ENCODE measurements around the gene RACGAP1.
"Not testable (repeated sequence)": the region's sequence is repeated elsewhere in the genome, so short reads cannot be mapped to it uniquely, and the experiment has no call there.

RACGAP1 gene

GRCh38 chr12:50005175-50005574 is 20.1 kb downstream of the RACGAP1 start:
- Mint-ChIP-seq H3K27ac (no peak overlapping the region), H3K4me1 (peaks cover 2% of the 10 kb centered on the region), H3K27me3 (no peaks in the 10 kb centered on the region), H3K36me3 (peaks cover 5% of the 10 kb centered on the region), H3K9me3 (no peaks in the 10 kb centered on the region), H3K4me3 (no peak overlapping the region)
- DNase-seq (ENCODE audit: low spot score in 2 of 2) (no peak), ATAC-seq (ENCODE audit: low read depth) (no peak)

- Mint-ChIP-seq H3K27ac (no peak overlapping the region), H3K4me1 (peaks cover 2% of the 10 kb centered on the region), H3K9me3 (no peaks in the 10 kb centered on the region), H3K4me3 (no peak overlapping the region), H3K36me3 (peaks cover 5% of the 10 kb centered on the region), H3K27me3 (no peaks in the 10 kb centered on the region)
- ATAC-seq (ENCODE audit: low read depth) (no peak), DNase-seq (ENCODE audit: low spot score in 2 of 2) (no peak)
Measured at GRCh38 chr12:50004696-50005095, 20.6 kb downstream of the RACGAP1 start.

GRCh38 chr12:50003595-50003994 is 21.7 kb downstream of the RACGAP1 start:
- ATAC-seq (ENCODE audit: low read depth) = no peak
- Mint-ChIP-seq H3K4me3 (no peak overlapping the region), H3K36me3 (peaks cover 6% of the 10 kb centered on the region), H3K27me3 (no peaks in the 10 kb centered on the region), H3K27ac (no peak overlapping the region), H3K4me1 (peaks cover 2% of the 10 kb centered on the region), H3K9me3 (no peaks in the 10 kb centered on the region)
- no peak for DNase-seq (ENCODE audit: low spot score in 2 of 2)

GRCh38 chr12:49998453-49998852 is 26.8 kb downstream of the RACGAP1 start:
- Mint-ChIP-seq H3K4me3 (no peak overlapping the region), H3K36me3 (peaks cover 23% of the 10 kb centered on the region), H3K27ac (no peak overlapping the region), H3K27me3 (no peaks in the 10 kb centered on the region), H3K9me3 (no peaks in the 10 kb centered on the region), H3K4me1 (no peaks in the 10 kb centered on the region)
- ATAC-seq (ENCODE audit: low read depth) (no peak), DNase-seq (ENCODE audit: low spot score in 2 of 2) (no peak)

DNA sequence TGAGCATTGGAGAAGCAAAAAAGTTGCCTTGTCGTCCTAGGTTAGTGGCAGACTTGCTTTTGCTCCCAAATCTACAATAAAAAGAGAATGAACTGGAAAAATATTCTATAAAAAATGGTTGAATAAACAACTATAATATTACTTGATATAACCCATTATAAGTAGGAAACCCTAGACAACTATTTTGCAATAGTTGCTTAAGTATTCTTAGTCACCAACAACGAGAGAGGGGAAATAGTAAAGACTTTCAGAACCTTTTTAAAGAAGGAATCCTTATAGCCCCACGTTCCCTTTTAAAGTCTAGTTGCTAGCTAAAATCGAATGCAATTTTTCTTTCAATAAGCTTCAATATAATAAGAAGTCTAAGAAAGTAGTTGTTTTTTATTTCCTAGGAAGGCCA is 35.0 kb downstream of the RACGAP1 start:
- peaks cover 18% of the 10 kb centered on the region for H3K36me3 Mint-ChIP-seq

DNA sequence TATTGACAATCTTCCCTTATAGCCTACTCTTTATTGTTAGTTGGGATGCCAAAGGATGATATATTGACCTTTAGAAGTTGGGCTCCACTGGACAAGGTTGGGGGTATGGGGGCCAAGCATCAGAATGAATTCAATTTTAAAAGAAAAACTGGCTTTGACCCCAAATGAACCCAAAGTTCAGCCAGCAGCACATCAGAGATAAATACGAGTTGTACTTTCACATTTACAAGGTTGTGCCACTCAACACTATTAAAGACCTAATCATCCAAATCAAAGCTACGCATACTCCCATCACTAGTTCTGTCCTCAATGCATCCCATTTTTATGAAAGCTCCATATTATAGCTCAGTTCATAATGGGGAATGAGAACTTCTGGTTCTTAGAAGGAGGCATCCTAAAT is 35.9 kb downstream of the RACGAP1 start:
- H3K27ac Mint-ChIP-seq; H3K4me1 Mint-ChIP-seq; H3K27me3 Mint-ChIP-seq; H3K9me3 Mint-ChIP-seq; DNase-seq (ENCODE audit: low spot score in 2 of 2); ATAC-seq (ENCODE audit: low read depth); H3K4me3 Mint-ChIP-seq: not testable (repeated sequence)
- H3K36me3 Mint-ChIP-seq = peaks cover 12% of the 10 kb centered on the region

More for the DNA sequence above, 35.0 kb downstream of the RACGAP1 start:
- Mint-ChIP-seq H3K4me3 (no peak overlapping the region), H3K9me3 (no peaks in the 10 kb centered on the region), H3K27ac (no peak overlapping the region), H3K4me1 (peaks cover under 1% of the 10 kb centered on the region), H3K27me3 (no peaks in the 10 kb centered on the region)
- DNase-seq (ENCODE audit: low spot score in 2 of 2) (no peak), ATAC-seq (ENCODE audit: low read depth) (no peak)

DNA sequence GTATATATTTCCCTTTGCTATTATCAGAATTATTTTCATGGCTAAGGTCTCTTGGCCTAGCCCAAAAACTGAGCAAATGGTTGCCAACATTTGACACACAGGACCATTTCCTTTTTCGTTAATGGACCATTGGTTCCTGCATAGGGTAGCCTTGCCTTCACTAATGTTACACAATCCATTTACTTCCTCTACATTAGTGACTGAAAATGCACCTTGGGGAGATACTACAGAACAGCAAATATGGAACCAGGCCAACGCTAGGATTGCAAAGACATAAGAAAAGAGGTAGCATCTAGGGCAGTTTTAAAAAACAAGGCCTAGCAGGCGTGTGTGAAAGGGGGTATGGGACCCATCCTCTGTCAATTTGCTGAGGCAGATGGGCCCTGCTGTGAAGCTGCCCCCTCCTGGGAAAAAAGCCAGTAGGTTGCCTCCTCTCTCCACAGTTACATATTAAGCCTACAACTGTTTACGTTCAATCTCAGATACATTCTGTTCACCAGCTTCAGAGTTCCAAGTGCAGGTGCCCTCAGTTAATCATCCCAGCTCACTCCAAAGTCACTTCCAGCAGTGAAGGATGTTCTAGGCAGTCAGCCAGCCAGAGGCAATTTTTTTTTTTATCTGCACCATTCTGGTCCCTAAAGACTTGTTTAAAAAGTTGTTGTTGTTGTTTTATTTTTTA is 37.5 kb downstream of the RACGAP1 start:
- ATAC-seq (ENCODE audit: low read depth) (no peak), DNase-seq (ENCODE audit: low spot score in 2 of 2) (no peak)
- no peak overlapping the region for H3K27ac Mint-ChIP-seq
- H3K9me3 Mint-ChIP-seq = no peaks in the 10 kb centered on the region
- H3K36me3 Mint-ChIP-seq = peaks cover 2% of the 10 kb centered on the region
- peaks cover 3% of the 10 kb centered on the region for H3K4me1 Mint-ChIP-seq
- H3K27me3 Mint-ChIP-seq = no peaks in the 10 kb centered on the region
- no peak overlapping the region for H3K4me3 Mint-ChIP-seq

GRCh38 chr12:49986476-49986875 is 38.8 kb downstream of the RACGAP1 start:
- H3K4me3 Mint-ChIP-seq; H3K9me3 Mint-ChIP-seq; H3K27me3 Mint-ChIP-seq; H3K36me3 Mint-ChIP-seq; ATAC-seq (ENCODE audit: low read depth); H3K4me1 Mint-ChIP-seq; DNase-seq (ENCODE audit: low spot score in 2 of 2); H3K27ac Mint-ChIP-seq: not testable (repeated sequence)

DNA sequence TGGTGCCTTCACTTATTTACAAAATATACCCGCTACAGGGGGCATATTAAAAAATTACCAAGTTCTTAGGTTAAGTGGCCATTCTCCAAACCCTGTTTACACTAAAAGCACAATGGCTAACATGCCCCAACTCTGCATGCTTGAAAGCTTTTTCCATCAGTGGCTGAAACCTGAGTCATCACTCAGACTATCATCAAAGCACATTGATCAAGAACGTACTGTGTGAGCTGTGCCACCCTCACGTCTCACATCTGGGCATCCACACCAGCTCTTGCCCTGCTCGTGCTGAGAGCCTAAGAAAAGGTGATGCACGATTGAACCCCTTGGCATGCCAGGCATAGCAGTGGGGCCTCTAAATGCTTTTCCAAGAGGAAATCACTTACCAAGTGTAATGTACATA is 39.3 kb downstream of the RACGAP1 start:
- no peak for ATAC-seq (ENCODE audit: low read depth)
- DNase-seq (ENCODE audit: low spot score in 2 of 2) = no peak
- Mint-ChIP-seq H3K4me3 (no peak overlapping the region), H3K27ac (no peak overlapping the region), H3K9me3 (no peaks in the 10 kb centered on the region), H3K27me3 (no peaks in the 10 kb centered on the region), H3K36me3 (peaks cover 2% of the 10 kb centered on the region), H3K4me1 (peaks cover 3% of the 10 kb centered on the region)

DNA sequence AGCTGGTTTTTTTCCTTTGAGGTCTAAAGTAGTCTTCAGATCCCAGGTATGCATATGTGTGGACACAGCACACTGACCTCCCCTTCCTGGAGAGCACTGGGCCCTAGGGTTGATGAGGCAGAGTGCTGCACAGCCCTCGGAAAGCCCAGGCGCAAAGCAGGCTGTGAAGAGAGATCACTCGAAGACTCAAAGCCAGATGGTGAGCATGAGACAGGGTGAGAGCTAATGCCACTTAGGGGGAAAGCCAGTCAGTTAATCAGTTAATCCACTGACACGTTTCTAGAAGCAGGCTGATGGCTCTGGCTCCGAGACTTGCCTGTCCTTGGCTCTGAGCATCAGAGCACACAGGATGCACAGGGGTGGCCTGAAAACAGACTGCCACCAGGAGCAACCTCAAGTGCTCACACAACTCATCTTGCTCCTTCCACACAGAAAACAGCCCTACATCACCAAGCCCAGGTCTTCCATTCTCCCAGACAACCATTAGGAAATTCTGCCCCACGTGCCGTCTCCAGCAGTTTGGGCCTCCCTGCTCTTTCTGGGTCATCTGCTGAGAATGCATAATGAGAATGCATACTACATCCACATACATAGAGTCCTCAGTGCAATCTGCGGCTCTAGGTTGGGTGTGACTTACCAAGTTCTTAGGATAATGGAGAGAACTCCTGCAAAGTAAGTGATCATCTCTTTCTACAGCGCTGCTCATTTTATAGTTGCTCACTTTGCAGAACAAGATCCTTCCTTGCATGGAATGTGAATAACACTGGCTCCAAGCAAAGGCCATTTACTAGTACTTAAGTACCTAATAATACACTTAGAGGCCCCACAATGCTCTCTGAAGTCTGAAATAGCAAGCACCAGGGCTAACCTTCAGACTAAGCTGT is 40.6 kb downstream of the RACGAP1 start:
- H3K9me3 Mint-ChIP-seq = no peaks in the 10 kb centered on the region
- ATAC-seq (ENCODE audit: low read depth) (no peak), DNase-seq (ENCODE audit: low spot score in 2 of 2) (no peak)
- peaks cover 3% of the 10 kb centered on the region for H3K4me1 Mint-ChIP-seq
- H3K4me3 Mint-ChIP-seq = no peak overlapping the region
- peaks cover 2% of the 10 kb centered on the region for H3K36me3 Mint-ChIP-seq
- no peak overlapping the region for H3K27ac Mint-ChIP-seq
- no peaks in the 10 kb centered on the region for H3K27me3 Mint-ChIP-seq

DNA sequence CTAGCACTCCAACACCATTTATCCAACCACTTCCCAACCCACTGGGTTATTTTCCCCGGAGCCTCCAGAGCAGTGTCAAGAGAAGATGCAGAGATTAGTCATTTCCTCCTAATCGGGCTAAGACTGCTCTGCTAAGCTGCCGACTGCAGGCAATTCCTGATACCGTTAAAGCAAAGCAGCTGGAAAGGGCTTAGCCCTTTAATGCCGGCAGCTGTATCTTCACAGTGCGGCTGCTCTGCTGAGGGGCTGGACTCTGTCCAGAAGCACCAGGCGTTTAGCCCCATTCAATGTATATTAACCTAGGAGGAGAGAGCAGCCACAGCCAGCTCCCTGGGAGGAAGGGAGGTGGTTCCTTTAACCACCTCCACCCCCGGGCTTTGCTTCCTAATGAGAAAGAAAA is 41.4 kb downstream of the RACGAP1 start:
- no peak overlapping the region for H3K4me3 Mint-ChIP-seq
- H3K27me3 Mint-ChIP-seq = no peaks in the 10 kb centered on the region
- H3K9me3 Mint-ChIP-seq = no peaks in the 10 kb centered on the region
- no peak for DNase-seq (ENCODE audit: low spot score in 2 of 2)
- H3K36me3 Mint-ChIP-seq = peaks cover 2% of the 10 kb centered on the region
- H3K27ac Mint-ChIP-seq = no peak overlapping the region
- no peak for ATAC-seq (ENCODE audit: low read depth)
- H3K4me1 Mint-ChIP-seq = peaks cover 3% of the 10 kb centered on the region

DNA sequence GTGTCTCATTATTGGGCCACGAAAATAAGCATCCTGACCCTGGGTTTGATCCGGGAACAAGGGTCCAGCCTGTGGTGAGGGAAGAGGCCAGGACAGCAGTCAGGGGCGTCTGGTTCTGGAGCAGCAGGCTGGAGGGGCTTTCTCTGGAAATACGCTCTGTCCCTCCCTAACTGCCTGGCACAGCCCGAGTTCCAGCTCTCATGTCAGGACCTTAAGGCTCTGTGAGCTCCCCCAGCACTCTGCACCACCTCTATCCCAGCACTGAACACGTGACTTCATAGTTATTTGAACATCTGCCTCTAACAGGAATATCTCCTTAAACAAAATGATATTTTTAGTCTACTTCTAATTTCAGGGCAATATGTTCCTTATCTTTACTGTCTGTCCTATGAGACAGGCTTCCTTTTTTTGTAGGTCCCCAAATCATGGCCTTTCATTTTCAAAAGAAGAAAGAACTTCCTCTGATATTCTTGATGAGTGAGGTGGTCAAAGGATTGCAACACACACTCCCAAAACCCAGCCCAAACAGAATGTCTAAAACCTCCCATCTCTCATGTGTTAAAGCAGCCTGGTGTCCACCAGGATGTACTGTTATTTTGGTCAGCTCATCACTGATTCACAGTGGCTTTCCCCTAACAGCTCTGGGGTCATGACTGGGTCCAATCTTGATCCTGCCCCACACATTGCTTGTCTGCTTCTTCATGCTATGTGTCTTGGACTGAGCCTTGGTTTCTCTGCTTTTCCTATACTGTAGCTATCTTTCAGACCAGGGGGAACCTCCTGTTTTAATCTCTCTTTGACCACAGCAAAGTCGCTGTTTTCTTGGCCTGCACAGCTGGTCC is 42.8 kb downstream of the RACGAP1 start:
- Mint-ChIP-seq H3K9me3 (no peaks in the 10 kb centered on the region), H3K36me3 (no peaks in the 10 kb centered on the region), H3K27ac (peak overlapping the region; percentile 39), H3K4me1 (peaks cover 3% of the 10 kb centered on the region), H3K27me3 (no peaks in the 10 kb centered on the region), H3K4me3 (no peak overlapping the region)
- DNase-seq (ENCODE audit: low spot score in 2 of 2) (no peak), ATAC-seq (ENCODE audit: low read depth) (no peak)

GRCh38 chr12:49980501-49981349 is 44.6 kb downstream of the RACGAP1 start:
- DNase-seq (ENCODE audit: low spot score in 2 of 2) = no peak
- ATAC-seq (ENCODE audit: low read depth) = no peak
- no peaks in the 10 kb centered on the region for H3K36me3 Mint-ChIP-seq
- no peaks in the 10 kb centered on the region for H3K9me3 Mint-ChIP-seq
- H3K27ac Mint-ChIP-seq = no peak overlapping the region
- H3K4me3 Mint-ChIP-seq = no peak overlapping the region
- peaks cover 3% of the 10 kb centered on the region for H3K4me1 Mint-ChIP-seq
- H3K27me3 Mint-ChIP-seq = no peaks in the 10 kb centered on the region

Data from memory B cell (primary cell).